LNCAP (cell line): ENCODE data around the gene HM13.

Source experiments
- CTCF ChIP-seq: fragments of 450-650 bp; IDR thresholded peaks from 2 replicates; pipeline ENCODE4 v1.5.1; 2017; ENCODE audit warnings: mild to moderate bottlenecking

The HM13 gene

GRCh38 chr20:31617432-31618104 is 103.3 kb downstream of the HM13 start:
- no peak for TF ChIP-seq CTCF
